Fibroblast of skin of right biceps (primary cell): Measurements from ENCODE around the gene NXPH2.
A peak's percentile ranks its signal among the peaks of the same experiment; 100 is the strongest.
"Not testable (repeated sequence)": the region's sequence is repeated elsewhere in the genome, so short reads cannot be mapped to it uniquely, and the experiment has no call there.

Source experiments
- DNase-seq: peaks from one replicate; pipeline ENCODE4 v3.0.0-alpha.2; 2013

The NXPH2 gene

DNA sequence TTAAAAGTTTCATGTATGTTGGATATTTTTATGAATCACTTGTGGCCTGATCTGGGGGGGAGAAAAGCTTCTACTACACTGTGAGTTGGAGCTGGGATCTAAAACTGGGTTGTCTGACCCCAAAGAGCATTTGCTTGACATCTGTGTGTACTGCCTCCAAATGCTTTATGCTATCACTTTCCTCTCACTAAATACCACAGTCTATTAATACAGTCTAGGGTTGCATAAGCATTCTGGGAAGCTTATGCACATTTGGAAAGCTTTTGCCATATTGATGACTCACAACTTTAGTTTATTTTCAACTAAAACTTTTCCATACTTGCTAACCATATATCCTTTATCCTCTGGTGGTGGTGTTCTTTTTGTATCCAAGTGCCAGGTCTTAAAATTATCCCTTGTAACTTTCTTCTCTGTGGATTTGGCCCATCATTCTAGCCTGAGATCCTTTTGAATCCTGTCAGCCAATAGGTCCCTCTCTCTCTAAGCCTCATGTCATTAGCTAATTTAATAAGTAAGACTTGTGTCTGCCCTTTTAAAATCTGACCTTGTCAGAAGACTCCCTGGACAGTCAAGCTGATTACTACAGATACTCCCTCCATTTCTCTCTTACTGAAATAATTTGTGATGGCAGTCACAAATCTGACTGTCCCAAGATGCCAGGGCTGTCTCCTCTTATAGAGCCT, 72.7 kb downstream of the NXPH2 start:
- DNase-seq, result peak; percentile 89

GRCh38 chr2:138703242-138703641, 76.9 kb downstream of the NXPH2 start:
- DNase-seq, result no peak

GRCh38 chr2:138700716-138701115, 79.5 kb downstream of the NXPH2 start:
- no peak for DNase-seq

DNA sequence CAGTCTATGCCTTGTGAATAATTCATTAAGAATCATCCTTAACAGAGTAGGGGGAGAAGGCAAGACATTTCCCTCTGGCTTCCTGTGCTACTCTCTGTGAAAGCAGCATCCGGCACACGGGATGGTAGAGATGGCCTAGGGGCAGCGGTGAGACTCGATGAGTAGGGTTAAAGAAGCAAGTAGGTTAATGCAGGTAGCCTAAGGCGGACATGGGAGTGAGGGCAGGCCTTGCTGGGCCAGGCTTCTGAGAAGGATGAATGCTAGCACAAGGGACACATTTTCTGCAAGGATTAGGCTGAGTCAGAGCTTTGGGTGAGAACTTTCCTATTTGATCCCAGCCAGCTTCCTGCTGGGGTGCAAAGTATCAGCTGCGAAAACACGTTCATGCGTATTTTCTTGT, 80.8 kb downstream of the NXPH2 start:
- no peak for DNase-seq

GRCh38 chr2:138698428-138698827, 81.8 kb downstream of the NXPH2 start:
- DNase-seq, result no peak

DNA sequence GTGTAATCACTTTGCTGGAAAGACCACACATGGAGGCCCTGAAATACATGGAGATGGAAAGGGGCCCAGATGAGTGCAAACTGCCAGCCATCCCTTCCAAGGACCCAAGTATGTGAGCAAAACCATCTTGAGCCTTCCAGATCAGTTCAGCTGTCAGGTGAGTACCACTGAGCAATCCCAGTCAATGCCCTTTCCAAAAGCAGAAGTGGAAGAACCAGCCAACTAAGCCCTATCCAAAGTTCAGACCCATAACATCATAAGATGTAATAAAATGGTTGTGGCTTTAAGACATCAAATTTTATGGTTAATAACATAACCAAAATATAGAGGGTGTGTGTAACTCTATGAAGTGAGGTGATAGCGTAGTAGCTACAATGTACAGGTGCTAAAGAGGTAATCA, 88.5 kb downstream of the NXPH2 start:
- DNase-seq, result no peak

DNA sequence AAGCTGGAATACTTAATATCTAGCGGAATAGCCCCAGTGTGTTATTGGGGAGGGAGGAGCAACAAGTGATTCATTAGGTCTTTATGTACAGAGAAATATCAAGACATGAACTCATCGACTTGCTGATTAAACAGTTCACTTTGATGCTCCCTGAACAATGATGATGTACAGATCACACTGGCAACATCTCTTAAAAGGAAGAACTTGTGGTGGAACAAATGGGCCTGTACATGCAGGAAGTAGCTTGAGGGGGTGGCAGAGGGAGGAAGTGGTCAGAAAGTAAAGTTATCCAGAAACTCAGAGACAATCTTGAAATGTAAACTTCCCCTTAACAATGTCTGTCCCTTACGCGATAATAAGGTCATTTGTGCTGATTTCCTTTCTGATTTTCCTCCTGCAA, 90.5 kb downstream of the NXPH2 start:
- no peak for DNase-seq

DNA sequence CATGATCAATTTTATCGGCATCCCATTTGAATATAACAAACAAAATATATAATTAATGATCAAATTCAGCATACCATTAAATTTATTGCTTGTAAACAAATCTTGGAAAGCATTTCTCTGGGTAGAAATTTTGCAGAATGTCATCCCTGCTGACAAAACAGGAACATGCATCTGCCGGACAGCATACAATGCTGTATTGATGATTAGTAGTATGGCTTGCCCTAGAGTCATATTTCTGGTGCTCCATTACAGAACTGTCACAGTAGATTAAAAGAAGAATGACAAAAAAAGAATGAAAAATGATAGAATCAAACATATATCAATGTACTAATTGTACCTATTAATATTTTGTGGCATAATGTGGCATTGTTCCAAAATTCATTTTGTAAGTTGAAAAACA, 98.0 kb downstream of the NXPH2 start:
- no peak for DNase-seq

DNA sequence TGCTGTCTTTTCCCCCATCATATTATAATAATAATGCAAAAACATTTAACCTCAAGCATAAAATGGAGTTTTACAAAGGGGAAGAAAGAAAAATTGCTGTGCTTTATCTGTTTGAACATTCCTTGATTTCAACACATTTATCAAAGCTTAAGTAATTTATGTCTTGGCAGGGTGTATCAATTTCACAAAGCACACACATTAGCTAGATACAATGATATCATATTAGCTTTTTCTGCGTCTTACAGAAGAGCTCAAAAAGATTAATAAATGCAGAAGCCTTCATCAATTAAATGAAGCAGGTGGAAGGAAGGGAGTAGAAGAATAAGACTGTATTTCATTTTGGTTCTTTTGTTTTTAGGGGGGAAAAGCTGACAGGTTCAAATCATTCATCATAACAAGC, 103.0 kb downstream of the NXPH2 start:
- DNase-seq, result no peak

DNA sequence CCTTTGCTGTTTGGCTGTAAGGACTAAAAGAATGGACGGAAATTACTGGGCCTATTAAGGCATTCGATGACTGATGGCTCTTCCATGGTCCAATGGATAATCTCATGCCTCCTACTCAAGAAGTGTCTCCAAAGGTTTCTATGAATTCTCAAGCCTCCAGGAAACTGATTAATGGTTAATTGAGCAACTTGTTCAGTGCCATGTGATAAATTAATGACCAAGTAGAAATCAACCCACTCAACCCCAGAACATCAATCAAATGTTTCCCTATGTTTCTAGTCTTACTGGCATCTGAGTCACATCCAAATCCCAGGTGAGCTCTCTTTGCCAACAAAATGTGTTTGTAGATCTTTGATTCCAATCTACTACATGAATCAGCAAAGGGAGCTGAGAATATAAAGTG, 103.6 kb downstream of the NXPH2 start:
- no peak for DNase-seq

DNA sequence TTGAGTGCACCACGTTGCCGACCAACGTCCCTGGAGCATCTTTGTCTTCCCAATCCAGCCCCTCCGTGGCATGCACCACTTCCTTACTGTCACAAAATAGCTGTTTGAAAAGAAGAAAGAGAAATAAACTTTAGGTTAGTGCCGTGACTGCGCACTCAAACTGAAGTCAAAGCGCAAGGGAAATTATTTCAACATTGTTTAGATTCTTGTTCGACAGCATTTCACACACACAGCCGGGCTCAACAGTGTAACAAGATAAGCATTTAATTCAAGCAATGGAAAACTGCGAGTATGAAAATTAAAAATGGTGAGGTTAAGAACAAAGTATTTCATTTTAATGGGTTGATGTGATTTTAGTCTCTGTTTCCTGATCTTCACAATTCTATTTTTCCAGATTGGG, 108.6 kb downstream of the NXPH2 start:
- no peak for DNase-seq

DNA sequence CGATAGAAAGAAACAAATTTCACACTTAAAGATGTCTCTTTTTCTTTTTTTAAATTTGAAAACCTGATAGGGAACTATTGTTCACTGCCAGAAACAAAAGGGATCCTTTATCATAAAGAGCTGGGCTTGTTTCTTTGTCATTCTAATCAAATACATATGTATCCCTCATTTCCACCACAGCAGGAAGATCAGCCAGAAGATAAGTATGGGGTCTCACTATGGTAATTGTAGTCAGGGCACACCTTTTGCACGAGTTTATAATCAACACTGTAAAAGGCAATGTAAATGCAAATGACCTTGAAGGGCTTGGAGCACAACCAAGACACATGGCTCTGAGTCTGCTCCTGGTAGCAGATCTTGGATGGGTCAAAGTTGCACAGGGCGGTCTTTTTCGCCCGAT, 109.5 kb downstream of the NXPH2 start:
- no peak for DNase-seq

- no peak for DNase-seq
Observed at GRCh38 chr2:138665937-138666336, 114.3 kb downstream of the NXPH2 start.

DNA sequence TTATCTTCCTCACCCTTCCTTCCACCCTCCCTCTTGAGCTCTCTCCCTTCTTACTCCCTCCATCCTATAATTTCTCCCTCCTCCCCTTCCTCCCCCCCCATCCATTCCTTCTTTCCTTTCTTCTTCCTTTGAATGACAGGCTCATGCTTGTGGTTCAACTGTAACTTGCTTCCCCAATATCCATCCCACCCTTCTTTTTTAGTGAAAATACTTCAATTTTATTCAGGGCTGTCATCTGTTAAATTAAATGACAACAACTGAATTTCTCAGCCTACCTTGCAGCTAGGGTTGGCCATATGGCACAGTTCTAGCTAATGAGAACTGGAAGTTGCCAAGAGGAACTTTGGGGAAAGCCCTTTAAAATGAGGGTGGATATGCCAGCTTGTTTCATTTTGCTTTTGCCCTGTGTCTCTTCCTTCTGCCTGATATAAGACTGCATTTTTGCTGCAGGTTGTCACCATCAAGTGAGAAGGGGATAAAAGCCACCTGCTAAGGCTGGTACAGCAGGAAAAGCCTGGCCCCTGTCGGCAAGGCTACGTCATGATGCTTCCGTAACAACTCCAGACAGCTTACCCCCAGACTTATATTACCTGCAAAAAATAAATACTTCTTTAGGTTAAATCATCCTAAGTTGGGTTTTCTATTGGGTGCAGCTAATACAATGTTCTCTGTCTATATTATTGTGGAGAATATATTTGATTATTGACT, 121.8 kb downstream of the NXPH2 start:
- DNase-seq, result no peak

DNA sequence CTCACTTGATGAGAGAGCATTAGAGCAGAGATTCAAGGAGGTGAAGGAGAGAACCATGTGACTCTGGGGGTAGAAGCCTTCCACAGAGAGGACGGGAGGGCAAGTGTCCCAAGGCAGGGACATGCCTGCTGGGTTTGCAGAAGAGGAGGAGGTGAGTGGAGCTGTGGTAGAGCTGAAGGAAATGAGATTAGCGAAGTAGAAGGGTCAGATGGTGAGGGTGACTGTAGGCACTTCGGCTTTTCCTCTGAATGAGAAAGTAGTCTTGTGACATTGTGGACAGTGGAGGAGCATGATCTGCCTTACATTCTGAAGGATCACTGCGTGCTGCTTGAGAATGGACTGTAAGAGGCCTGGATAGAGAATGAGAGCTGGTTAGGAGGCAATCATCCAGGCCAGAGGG, 126.0 kb downstream of the NXPH2 start:
- no peak for DNase-seq

DNA sequence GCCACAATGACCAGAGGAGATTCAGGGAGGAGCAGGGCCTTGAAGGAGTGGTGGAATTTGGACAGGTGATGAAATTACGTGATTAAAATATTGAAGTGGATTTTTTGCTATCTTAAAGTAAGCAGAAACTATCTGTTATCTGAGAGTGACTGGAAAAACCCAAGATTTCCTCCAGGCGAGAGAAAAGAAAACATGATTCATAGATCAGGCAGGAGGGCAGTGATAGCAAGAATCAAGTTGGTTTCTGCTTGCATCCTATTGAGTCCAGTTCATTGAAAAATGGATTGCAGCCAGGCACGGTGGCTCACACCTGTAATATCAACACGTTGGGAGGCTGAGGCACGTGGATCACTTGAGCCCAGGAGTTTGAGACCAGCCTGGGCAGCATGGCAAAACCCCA, 127.8 kb downstream of the NXPH2 start:
- DNase-seq, result no peak

GRCh38 chr2:138649571-138649970, 130.6 kb downstream of the NXPH2 start:
- DNase-seq, result no peak

DNA sequence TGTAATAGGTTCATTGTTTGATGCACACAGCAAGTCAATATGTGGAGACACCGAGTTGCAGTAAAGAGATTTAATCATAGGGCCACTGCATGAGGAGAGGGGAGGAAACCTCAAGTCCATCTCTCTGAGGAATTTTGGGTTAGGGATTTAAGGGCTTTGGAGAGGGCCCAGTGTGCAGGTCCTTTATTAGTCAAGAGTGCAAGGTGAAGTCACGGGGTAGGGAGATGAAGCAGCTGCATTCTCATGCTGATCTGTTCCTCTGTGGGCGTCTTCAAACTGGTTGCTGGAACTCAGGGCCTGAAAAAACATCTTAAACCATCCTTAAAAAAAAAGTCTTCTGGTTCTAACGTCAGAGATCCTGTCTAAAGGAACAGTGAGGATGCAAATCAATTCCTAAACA, 131.6 kb downstream of the NXPH2 start:
- no peak for DNase-seq

DNA sequence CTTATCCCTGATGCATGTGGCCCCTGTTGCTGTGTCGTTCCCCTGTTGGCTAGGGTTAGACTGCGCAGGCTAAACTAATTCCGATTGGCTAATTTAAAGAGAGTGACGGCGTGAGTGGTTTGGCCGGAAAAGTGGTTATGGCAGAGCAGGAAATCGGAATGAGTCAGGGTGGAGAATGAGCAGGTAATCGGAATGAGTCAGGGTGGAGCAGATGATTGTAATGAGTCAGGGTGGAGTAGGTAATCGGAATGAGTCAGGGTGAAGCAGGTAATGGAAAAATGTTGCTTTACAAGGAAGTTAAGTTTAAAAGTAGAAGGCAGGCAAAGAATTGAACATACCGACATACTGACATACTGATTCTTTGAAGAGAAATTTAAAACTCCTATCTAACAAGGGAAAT, 135.4 kb downstream of the NXPH2 start:
- not testable (repeated sequence) for DNase-seq

DNA sequence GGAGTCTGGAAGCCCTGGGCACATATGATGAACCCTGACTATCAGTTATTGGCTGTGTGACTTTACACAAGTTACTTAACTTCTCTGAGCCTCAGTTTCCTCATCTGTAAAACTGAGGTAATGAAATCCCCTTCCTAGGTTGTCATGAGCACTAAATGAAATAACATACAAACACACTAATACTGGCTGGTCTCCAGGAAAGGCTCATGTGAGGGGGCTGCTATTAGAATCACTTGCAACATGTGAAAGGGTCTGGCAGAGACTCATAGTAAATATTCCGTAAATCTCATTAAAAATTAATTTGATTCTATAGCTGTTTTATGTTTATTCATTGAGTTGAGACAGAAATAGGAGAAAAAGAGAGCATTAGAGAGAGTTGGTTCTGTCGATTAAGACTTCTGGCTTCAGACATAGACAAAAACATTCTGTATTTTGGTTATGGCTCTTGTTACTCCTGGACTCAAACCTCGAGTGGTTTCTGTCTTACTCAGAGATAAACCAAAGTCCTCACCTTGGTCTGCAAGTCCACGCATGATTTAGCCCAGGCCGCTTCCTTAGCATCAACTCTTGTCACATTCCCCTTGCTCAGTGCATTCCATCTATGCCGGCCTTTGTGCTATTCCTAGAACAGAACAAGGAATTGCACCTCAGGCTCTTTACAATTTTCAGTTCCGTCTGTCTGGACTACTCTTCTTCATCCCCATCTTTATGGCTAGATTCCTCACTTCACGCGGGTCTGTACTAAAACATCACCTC, 139.1 kb downstream of the NXPH2 start:
- DNase-seq, result no peak

DNA sequence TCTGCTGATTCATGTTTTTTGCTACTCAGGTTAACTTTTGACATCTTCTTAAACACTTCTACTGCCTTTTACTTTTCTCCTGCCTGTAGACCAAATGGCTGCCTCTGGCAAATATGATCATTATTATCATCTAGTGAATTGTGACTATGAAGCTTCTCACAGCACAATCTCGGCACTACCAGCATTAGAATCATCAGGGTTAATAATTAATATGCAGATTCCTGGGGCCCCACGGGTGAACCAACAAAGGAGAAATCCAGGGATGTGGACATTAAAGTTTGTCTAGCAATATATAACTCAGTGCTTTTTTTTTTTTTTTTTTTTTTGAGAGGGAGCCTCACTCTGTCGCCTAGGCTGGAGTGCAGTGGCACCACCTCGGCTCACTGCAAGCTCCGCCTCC, 142.5 kb downstream of the NXPH2 start:
- DNase-seq, result no peak

DNA sequence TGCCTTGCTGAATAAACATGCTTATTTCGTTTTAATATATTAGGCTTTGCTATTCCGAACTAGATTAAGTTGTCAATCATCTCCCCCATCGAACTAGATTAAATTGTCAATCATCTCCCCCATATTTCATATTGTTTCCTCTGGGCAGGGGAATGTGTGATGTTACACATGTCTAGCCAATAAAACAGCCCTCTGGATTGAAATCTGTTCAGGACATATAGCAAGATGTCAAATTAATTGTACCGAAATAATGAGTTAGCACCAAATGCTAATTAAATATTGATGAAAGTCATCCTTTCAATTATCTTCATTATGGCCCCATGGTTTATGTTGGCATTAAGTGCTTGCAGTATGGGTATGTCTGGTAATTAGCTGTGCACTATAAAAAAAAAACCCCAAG, 143.1 kb downstream of the NXPH2 start:
- no peak for DNase-seq

DNA sequence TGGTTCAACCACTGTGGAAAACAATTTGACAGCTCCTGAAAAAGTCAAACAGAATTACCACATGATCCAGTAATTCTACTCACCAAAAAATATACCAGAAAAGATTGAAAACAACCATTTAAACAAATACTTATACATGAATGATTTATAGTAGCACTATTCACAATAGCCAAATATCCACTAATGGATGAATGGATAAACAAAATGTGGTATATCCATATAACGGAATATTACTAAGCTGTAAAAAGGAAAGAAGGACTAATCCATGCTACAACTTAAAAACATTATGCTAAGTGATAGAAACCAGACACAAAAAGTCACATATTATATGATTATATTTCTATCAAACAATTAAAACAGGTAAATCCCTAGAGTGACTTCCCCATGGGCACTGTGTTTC, 147.1 kb downstream of the NXPH2 start:
- DNase-seq, result no peak

- peak; percentile 24 for DNase-seq
Observed at GRCh38 chr2:138632066-138632620, 148.0 kb downstream of the NXPH2 start.
